Subcutaneous adipose tissue (tissue), 4 donors: ENCODE measurements around the gene TRPV4. TPM values are rescaled to one million over a fixed set of nuclear protein-coding genes. Genes with fewer than 3 reads are reported as not detected.

Experiments
- CTCF ChIP-seq: fragments of 450-650 bp; IDR thresholded peaks from one replicate; pipeline ENCODE4 v1.5.1; 2016; ENCODE audit warnings: low read depth, mild to moderate bottlenecking, control low read depth, antibody characterized with exemption, moderate library complexity
- total RNA-seq, 4 donors: library from RNA; depleted of rRNA; stranded (reverse); fragments of >200 nt; gene quantifications; one replicate each; pipeline ENCODE4 v1.1.0, GENCODE V29; 2016

Gene TRPV4
- total RNA-seq, 4 donors from 2014 or later: 0.88 to 1.7 (median 1.2) TPM

- TF ChIP-seq CTCF: no peak
Measured at GRCh38 chr12:109840305-109841074, 7.3 kb upstream of the TRPV4 start.

- no peak for TF ChIP-seq CTCF
Measured at GRCh38 chr12:109839444-109839843, 6.2 kb upstream of the TRPV4 start.

- TF ChIP-seq CTCF: no peak
Measured at GRCh38 chr12:109836916-109837315, 3.7 kb upstream of the TRPV4 start.

GRCh38 chr12:109835827-109836226, 2.6 kb upstream of the TRPV4 start:
- TF ChIP-seq CTCF: no peak

- no peak for TF ChIP-seq CTCF
Measured at GRCh38 chr12:109832541-109833306, 474 bp downstream of the TRPV4 start.

GRCh38 chr12:109831929-109832328, 1.3 kb downstream of the TRPV4 start:
- TF ChIP-seq CTCF: no peak

GRCh38 chr12:109831365-109831764, 1.8 kb downstream of the TRPV4 start:
- no peak for TF ChIP-seq CTCF
